DND-41 (cell line): Measurements from ENCODE around the gene TRAPPC10.

ENCODE experiments used
- ATAC-seq: fragments of 200-7000 bp; cut with Tn5 transposase; 3 replicates; pipeline ENCODE4 v1.9.1; 2021; ENCODE audit warnings: low read depth; ENCODE audit not compliant: insufficient read depth
- DNase-seq: peaks from one replicate; pipeline ENCODE4 v3.0.0-alpha.2; 2020
- H2AFZ ChIP-seq: 2 replicates; pipeline ENCODE4 v1.6.0; 2012; ENCODE audit warnings: low read depth, low read length
- H3K27ac ChIP-seq: 2 replicates; pipeline ENCODE4 v1.5.1; 2012; ENCODE audit warnings: low read length, inconsistent platforms
- H3K27me3 ChIP-seq: fragments of 200-600 bp; sonication (generic); 2 replicates; pipeline ENCODE4 v1.6.0; 2012; ENCODE audit warnings: low read length, mild to moderate bottlenecking, inconsistent platforms; ENCODE audit not compliant: insufficient read depth, poor library complexity
- H3K36me3 ChIP-seq: 2 replicates; pipeline ENCODE4 v1.5.1; 2012; ENCODE audit warnings: low read length, inconsistent platforms; ENCODE audit not compliant: insufficient read depth
- H3K4me1 ChIP-seq: 2 replicates; pipeline ENCODE4 v1.5.1; 2012; ENCODE audit warnings: mild to moderate bottlenecking, low read length; ENCODE audit not compliant: insufficient read depth
- H3K4me2 ChIP-seq: 2 replicates; pipeline ENCODE4 v1.6.0; 2012; ENCODE audit warnings: mild to moderate bottlenecking, moderate library complexity, low read length, inconsistent platforms; ENCODE audit not compliant: insufficient read depth
- H3K4me3 ChIP-seq, 2 experiments: fragments of 200-600 bp in 1 of 2; shearing (Covaris generic) in 1 of 2; 2 replicates each; pipeline ENCODE4 v1.5.1; 2012 to 2016; ENCODE audit warnings: inconsistent platforms in 2 of 2, low read length in 2 of 2, mild to moderate bottlenecking in 2 of 2, low read depth in 1 of 2, moderate library complexity in 1 of 2
- H3K79me2 ChIP-seq: 2 replicates; pipeline ENCODE4 v1.6.0; 2012; ENCODE audit warnings: low read length, inconsistent platforms; ENCODE audit not compliant: insufficient read depth
- H3K9ac ChIP-seq: 2 replicates; pipeline ENCODE4 v1.6.0; 2012; ENCODE audit warnings: low read depth, mild to moderate bottlenecking, inconsistent platforms, low read length, moderate library complexity
- H3K9me3 ChIP-seq: 2 replicates; pipeline ENCODE4 v1.5.1; 2012; ENCODE audit warnings: low read length, moderate library complexity, mild to moderate bottlenecking, inconsistent platforms; ENCODE audit not compliant: insufficient read depth, severe bottlenecking
- H4K20me1 ChIP-seq: 2 replicates; pipeline ENCODE4 v1.6.0; 2012; ENCODE audit warnings: low read length; ENCODE audit not compliant: insufficient read depth
- EZH2 ChIP-seq: IDR thresholded peaks from 3 replicates; pipeline ENCODE4 v1.6.1; 2012; ENCODE audit warnings: borderline replicate concordance, low read depth, mild to moderate bottlenecking, moderate library complexity, low read length, inconsistent platforms; ENCODE audit not compliant: severe bottlenecking
- TF ChIP-seq, protein P1 (sequence below): IDR thresholded peaks from 2 replicates; pipeline ENCODE4 v1.5.1; 2012; ENCODE audit warnings: borderline replicate concordance, low read length, moderate library complexity, mild to moderate bottlenecking; ENCODE audit not compliant: poor library complexity, severe bottlenecking; ENCODE audit errors: extremely low read depth

TRAPPC10 gene

DNA sequence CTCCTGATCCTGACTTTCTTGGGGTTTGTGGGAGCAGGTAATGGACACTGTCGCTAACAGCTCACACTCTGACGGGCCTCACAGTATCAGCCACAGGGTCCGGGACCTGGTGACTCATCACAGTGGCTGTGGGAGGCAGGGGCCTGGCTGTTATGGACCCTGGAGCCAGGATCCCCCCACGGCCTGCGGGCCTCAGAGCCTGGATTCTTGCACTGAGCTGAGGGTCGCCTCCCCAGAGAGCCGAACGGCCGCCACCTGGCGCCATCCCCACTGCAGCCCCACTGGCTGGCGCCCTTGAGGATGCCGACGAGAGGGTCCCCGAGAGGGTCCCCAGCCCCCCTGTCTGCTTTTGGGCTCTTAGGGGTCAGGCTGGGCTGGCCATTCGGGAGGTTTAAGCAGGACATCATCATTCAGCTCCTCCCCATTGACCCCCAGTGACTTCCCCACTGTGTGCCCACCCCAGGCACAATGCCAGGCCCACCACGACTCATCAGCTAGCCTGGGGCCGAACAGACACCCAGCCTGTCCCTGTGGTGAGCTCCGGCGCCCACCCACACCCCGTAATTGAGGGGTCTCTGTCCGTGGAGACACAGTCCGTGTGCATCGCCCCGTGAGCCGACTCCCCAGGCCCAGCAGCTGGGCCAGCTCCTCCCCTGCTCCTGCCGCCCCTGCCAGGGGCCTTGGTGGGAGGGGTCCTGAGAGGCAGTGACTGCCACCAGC, 30.8 kb upstream of the TRAPPC10 start:
- TF ChIP-seq EZH2: no peak
- TF ChIP-seq, protein P1, sequence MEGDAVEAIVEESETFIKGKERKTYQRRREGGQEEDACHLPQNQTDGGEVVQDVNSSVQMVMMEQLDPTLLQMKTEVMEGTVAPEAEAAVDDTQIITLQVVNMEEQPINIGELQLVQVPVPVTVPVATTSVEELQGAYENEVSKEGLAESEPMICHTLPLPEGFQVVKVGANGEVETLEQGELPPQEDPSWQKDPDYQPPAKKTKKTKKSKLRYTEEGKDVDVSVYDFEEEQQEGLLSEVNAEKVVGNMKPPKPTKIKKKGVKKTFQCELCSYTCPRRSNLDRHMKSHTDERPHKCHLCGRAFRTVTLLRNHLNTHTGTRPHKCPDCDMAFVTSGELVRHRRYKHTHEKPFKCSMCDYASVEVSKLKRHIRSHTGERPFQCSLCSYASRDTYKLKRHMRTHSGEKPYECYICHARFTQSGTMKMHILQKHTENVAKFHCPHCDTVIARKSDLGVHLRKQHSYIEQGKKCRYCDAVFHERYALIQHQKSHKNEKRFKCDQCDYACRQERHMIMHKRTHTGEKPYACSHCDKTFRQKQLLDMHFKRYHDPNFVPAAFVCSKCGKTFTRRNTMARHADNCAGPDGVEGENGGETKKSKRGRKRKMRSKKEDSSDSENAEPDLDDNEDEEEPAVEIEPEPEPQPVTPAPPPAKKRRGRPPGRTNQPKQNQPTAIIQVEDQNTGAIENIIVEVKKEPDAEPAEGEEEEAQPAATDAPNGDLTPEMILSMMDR: no peak
- DNase-seq (no peak), ATAC-seq (no peak)
- H4K20me1 ChIP-seq: peaks cover 18% of the 10 kb centered on the region
- H3K9me3 ChIP-seq: no peaks in the 10 kb centered on the region
- H3K4me1 ChIP-seq: no peaks in the 10 kb centered on the region
- H3K36me3 ChIP-seq: peaks cover 49% of the 10 kb centered on the region
- H3K4me3 ChIP-seq: no peak overlapping the region
- H3K27ac ChIP-seq: no peak overlapping the region
- H3K4me2 ChIP-seq: no peak overlapping the region
- H3K9ac ChIP-seq: no peak overlapping the region
- H3K79me2 ChIP-seq: no peaks in the 10 kb centered on the region
- no peaks in the 10 kb centered on the region for H3K27me3 ChIP-seq
- H2AFZ ChIP-seq: no peak overlapping the region

DNA sequence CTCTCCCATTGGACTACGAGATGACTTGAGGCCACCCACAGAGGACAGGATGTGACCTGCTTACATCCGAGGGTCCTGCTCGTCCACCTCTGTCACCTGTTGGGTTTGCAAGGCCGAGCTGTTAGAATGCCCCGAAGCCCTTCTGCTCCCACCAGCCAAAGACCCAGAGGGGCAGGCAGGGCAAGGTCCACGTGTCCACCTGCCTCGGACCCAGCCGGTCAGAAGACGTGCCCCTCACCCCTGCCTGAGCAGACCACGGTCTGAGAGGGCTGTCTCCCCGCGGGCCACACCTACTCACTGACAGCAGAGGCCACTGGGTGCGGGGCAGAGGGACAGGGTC, 30.3 kb upstream of the TRAPPC10 start:
- Histone ChIP-seq H3K9ac (no peak overlapping the region), H3K27ac (no peak overlapping the region), H3K36me3 (peaks cover 48% of the 10 kb centered on the region), H2AFZ (no peak overlapping the region), H3K4me1 (no peaks in the 10 kb centered on the region), H3K79me2 (no peaks in the 10 kb centered on the region), H3K9me3 (no peaks in the 10 kb centered on the region), H4K20me1 (peaks cover 18% of the 10 kb centered on the region), H3K4me3 (no peak overlapping the region), H3K4me2 (no peak overlapping the region), H3K27me3 (no peaks in the 10 kb centered on the region)
- TF ChIP-seq EZH2: no peak
- TF ChIP-seq, protein P1: no peak
- no peak for DNase-seq
- ATAC-seq: no peak

DNA sequence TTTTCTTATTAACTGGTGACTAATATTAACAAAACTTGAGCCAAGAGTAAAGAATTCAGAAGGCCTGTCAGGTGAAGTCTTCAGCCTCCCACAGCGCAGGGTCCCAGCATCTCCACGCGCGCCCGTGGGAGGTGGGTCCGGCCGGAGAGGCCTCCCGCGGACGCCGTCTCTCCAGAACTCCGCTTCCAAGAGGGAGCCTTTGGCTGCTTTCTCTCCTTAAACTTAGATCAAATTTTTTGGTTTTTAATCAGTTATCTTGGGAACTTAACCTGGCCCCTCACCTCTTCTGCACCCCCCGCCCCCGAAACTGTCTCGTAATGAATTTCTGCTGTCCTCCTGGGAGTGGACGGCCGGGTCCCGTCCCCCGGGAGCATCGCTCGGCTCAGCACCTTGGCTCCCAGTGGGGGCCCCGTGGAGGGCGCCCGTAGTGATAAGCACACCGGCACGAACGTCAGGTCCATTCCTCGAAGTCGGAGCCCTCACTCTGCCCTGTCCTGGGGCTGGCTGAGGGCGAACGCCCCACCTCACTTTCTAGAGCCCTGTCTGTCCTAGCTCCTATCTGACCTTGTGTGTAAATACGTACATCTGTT, 29.5 kb upstream of the TRAPPC10 start:
- Histone ChIP-seq H3K4me3 (no peak overlapping the region), H3K4me2 (no peak overlapping the region), H3K9me3 (no peaks in the 10 kb centered on the region), H2AFZ (no peak overlapping the region), H3K27ac (no peak overlapping the region), H3K27me3 (no peaks in the 10 kb centered on the region), H3K4me1 (no peaks in the 10 kb centered on the region), H3K9ac (no peak overlapping the region), H3K79me2 (no peaks in the 10 kb centered on the region), H4K20me1 (peaks cover 18% of the 10 kb centered on the region), H3K36me3 (peaks cover 43% of the 10 kb centered on the region)
- DNase-seq (no peak), ATAC-seq (no peak)
- TF ChIP-seq, protein P1: no peak
- no peak for TF ChIP-seq EZH2
